Aorta (tissue), 5 donors: ENCODE measurements around the gene TBX21. TPM values are rescaled to one million over a fixed set of nuclear protein-coding genes. Genes with fewer than 3 reads are reported as not detected.

Source experiments
- ATAC-seq: fragments of 200-7000 bp; cut with Tn5 transposase; one replicate; pipeline ENCODE4 v1.9.1; 2022; ENCODE audit warnings: moderate library complexity; ENCODE audit not compliant: low FRiP score
- DNase-seq, 2 donors: peaks; one replicate each; pipeline ENCODE4 v3.0.0-alpha.2; 2020
- H3K27ac ChIP-seq, 2 donors: one replicate each; pipeline ENCODE4 v1.5.1; 2013; ENCODE audit warnings: low read length in 2 of 2, mild to moderate bottlenecking in 2 of 2, moderate library complexity in 2 of 2, control low read depth in 1 of 2, inconsistent platforms in 1 of 2, low read depth in 1 of 2
- H3K27me3 ChIP-seq, 2 donors: one replicate each; pipeline ENCODE4 v1.6.1; 2013; ENCODE audit warnings: control low read depth in 1 of 2, low read length in 1 of 2, mild to moderate bottlenecking in 1 of 2, moderate library complexity in 1 of 2; ENCODE audit not compliant: insufficient read depth in 2 of 2, control insufficient read depth in 1 of 2
- H3K36me3 ChIP-seq, 2 donors: one replicate each; pipeline ENCODE4 v1.6.1; 2013; ENCODE audit warnings: control low read depth in 1 of 2, low read length in 1 of 2, mild to moderate bottlenecking in 1 of 2; ENCODE audit not compliant: insufficient read depth in 2 of 2, control insufficient read depth in 1 of 2
- H3K4me1 ChIP-seq, 2 donors: one replicate each; pipeline ENCODE4 v1.6.1; 2013; ENCODE audit warnings: low read length in 2 of 2, control low read depth in 1 of 2, mild to moderate bottlenecking in 1 of 2, moderate library complexity in 1 of 2; ENCODE audit not compliant: insufficient read depth in 2 of 2, control insufficient read depth in 1 of 2
- H3K4me3 ChIP-seq, 2 donors: one replicate each; pipeline ENCODE4 v1.5.1; 2013; ENCODE audit warnings: low read length in 2 of 2, control low read depth in 1 of 2, mild to moderate bottlenecking in 1 of 2
- H3K9me3 ChIP-seq: one replicate; pipeline ENCODE4 v1.6.1; 2013; ENCODE audit warnings: mild to moderate bottlenecking, low read length; ENCODE audit not compliant: control insufficient read depth
- WGBS, 2 donors: extraction: QIAGEN DNeasy Blood & Tissue Kit; methylation state at CpG; one replicate each; pipeline ENCODE4 v1.1.7; 2013; 5-methylcytosine and 5-hydroxymethylcytosine counted together
- intact Hi-C, 2 donors: fragments of 100-400 bp; cut with DNase I; formaldehyde crosslinking; loops; one replicate each; pipeline versions ENCODE4 v1.14.2 to v1.15.0; 2022
- polyA plus RNA-seq, 2 donors: library from polyadenylated mRNA; stranded (reverse); fragments of 200-250 nt; gene quantifications; one replicate each; pipeline ENCODE4 v1.2.3, GENCODE V29; 2013
- total RNA-seq, 2 donors: library from RNA; stranded (reverse); fragmentation: NEBNext Ultra II Directional; extraction: Animal tissue kit (Norgen Biotek cat#: 25700); gene quantifications; one replicate each; pipeline ENCODE4 v1.2.1, GENCODE V29; 2021
- donor health status: healthy with polysubstance abuse.
- donor health status: Bipolar disorder and iron deficiency.
- donor health status: DM: no; HTN: no; CAD: no.
- donor health status: DM: no; HTN: no; CAD: no.
- donor health status: DM: yes; HTN: yes; CAD: no.

The TBX21 gene
- total and polyA plus RNA-seq, 4 donors = 0.39 to 0.99 TPM; not detected in 2

GRCh38 chr17:47717261-47717697, 15.8 kb upstream of the TBX21 start:
- no peaks in the 10 kb centered on the region for H3K27me3 ChIP-seq
- 73 to 75% methylated on average over 2 of the region's 2 CpGs for WGBS, 2 donors
- H3K4me1 ChIP-seq = no peaks in the 10 kb centered on the region
- DNase-seq (no peak), ATAC-seq (no peak)
- no peaks in the 10 kb centered on the region for H3K9me3 ChIP-seq
- H3K4me3 ChIP-seq = no peak overlapping the region
- no peaks in the 10 kb centered on the region for H3K36me3 ChIP-seq
- intact Hi-C loops = no loop called here
- no peak overlapping the region for H3K27ac ChIP-seq

- DNase-seq = no peak
Observed at GRCh38 chr17:47717979-47718621, 14.9 kb upstream of the TBX21 start.

GRCh38 chr17:47718634-47719405, 14.2 kb upstream of the TBX21 start:
- 46 to 49% methylated on average over 8 of the region's 8 CpGs for WGBS, 2 donors
- ATAC-seq = no peak
- H3K4me3 ChIP-seq = no peak overlapping the region
- H3K9me3 ChIP-seq = no peaks in the 10 kb centered on the region
- no peak for DNase-seq
- no peaks in the 10 kb centered on the region for H3K27me3 ChIP-seq
- no peaks in the 10 kb centered on the region for H3K36me3 ChIP-seq
- intact Hi-C loops = no loop called here
- no peak overlapping the region for H3K27ac ChIP-seq
- no peaks in the 10 kb centered on the region for H3K4me1 ChIP-seq

More at GRCh38 chr17:47717979-47718621, 14.9 kb upstream of the TBX21 start:
- WGBS, 2 donors = 37 to 39% methylated on average over 9 of the region's 9 CpGs
- no peaks in the 10 kb centered on the region for H3K36me3 ChIP-seq
- H3K4me1 ChIP-seq = no peaks in the 10 kb centered on the region
- intact Hi-C loops = no loop called here
- H3K9me3 ChIP-seq = no peaks in the 10 kb centered on the region
- no peak overlapping the region for H3K27ac ChIP-seq
- H3K4me3 ChIP-seq = no peak overlapping the region
- ATAC-seq = no peak
- H3K27me3 ChIP-seq = no peaks in the 10 kb centered on the region

GRCh38 chr17:47719411-47720152, 13.5 kb upstream of the TBX21 start:
- Histone ChIP-seq H3K36me3 (no peaks in the 10 kb centered on the region), H3K27ac (no peak overlapping the region), H3K9me3 (no peaks in the 10 kb centered on the region), H3K4me1 (no peaks in the 10 kb centered on the region), H3K27me3 (no peaks in the 10 kb centered on the region), H3K4me3 (no peak overlapping the region)
- no peak for ATAC-seq
- WGBS, 2 donors = 69 to 71% methylated on average over 9 of the region's 9 CpGs
- no peak for DNase-seq
- intact Hi-C loops = no loop called here

GRCh38 chr17:47720196-47720595, 12.8 kb upstream of the TBX21 start:
- no peaks in the 10 kb centered on the region for H3K9me3 ChIP-seq
- H3K4me1 ChIP-seq = no peaks in the 10 kb centered on the region
- no peaks in the 10 kb centered on the region for H3K36me3 ChIP-seq
- DNase-seq (no peak), ATAC-seq (no peak)
- intact Hi-C loops = no loop called here
- H3K27ac ChIP-seq = no peak overlapping the region
- no peak overlapping the region for H3K4me3 ChIP-seq
- 58 to 60% methylated on average over 11 of the region's 11 CpGs for WGBS, 2 donors
- H3K27me3 ChIP-seq = no peaks in the 10 kb centered on the region

GRCh38 chr17:47720754-47721533, 12.1 kb upstream of the TBX21 start:
- no peaks in the 10 kb centered on the region for H3K36me3 ChIP-seq
- no peak overlapping the region for H3K4me3 ChIP-seq
- no peak overlapping the region for H3K27ac ChIP-seq
- H3K4me1 ChIP-seq = no peaks in the 10 kb centered on the region
- H3K9me3 ChIP-seq = no peaks in the 10 kb centered on the region
- WGBS, 2 donors = 5% methylated on average over 34 to 36 of the region's 36 CpGs
- intact Hi-C loops = no loop called here
- ATAC-seq = no peak
- H3K27me3 ChIP-seq = no peaks in the 10 kb centered on the region
- peak in 1 of 2 donors; percentile 86 for DNase-seq

- ATAC-seq (no peak), DNase-seq (no peak)
- no peaks in the 10 kb centered on the region for H3K9me3 ChIP-seq
- intact Hi-C loops = no loop called here
- H3K4me3 ChIP-seq = no peak overlapping the region
- no peak overlapping the region for H3K27ac ChIP-seq
- no peaks in the 10 kb centered on the region for H3K27me3 ChIP-seq
- H3K4me1 ChIP-seq = no peaks in the 10 kb centered on the region
- 36 to 44% methylated on average over 8 of the region's 8 CpGs for WGBS, 2 donors
- H3K36me3 ChIP-seq = no peaks in the 10 kb centered on the region
Observed at GRCh38 chr17:47721725-47722124, 11.3 kb upstream of the TBX21 start.

GRCh38 chr17:47724705-47725104, 8.3 kb upstream of the TBX21 start:
- Histone ChIP-seq H3K9me3 (no peaks in the 10 kb centered on the region), H3K36me3 (no peaks in the 10 kb centered on the region), H3K4me1 (no peaks in the 10 kb centered on the region), H3K27me3 (no peaks in the 10 kb centered on the region), H3K4me3 (no peak overlapping the region), H3K27ac (no peak overlapping the region)
- intact Hi-C loops = loop anchor here in 1 of 2 donors (5.0 kb wide), 1 partner anchor 68 kb away; no protein-coding TSS in a partner anchor
- no peak for ATAC-seq
- DNase-seq = no peak
- 84 to 86% methylated on average over 2 of the region's 2 CpGs for WGBS, 2 donors
